Smooth muscle cell of the coronary artery (primary cell): ENCODE results near the gene SFRP5. TPM values are rescaled to one million over a fixed set of nuclear protein-coding genes. Genes with fewer than 3 reads are reported as not detected.

Experiments used
- total RNA-seq: library from RNA; depleted of rRNA; stranded (reverse); fragments of >200 nt; gene quantifications from 2 replicates; pipeline ENCODE4 v1.2.3, GENCODE V29; 2014; ENCODE audit warnings: low replicate concordance

The SFRP5 gene
- total RNA-seq = 0.12 and 3.9 TPM in 2 replicates

GRCh38 chr10:97771913-97772823 is at the start of gene SFRP5:
Gene SFRP5, minus strand, starts transcription at chr10:97771999. Its CDS starts 166 bp downstream, at chr10:97771833.

GRCh38 chr10:97736902-97737769 is 34.7 kb downstream of the SFRP5 start, which contains the start of gene ZFYVE27:
Gene ZFYVE27, plus strand, starts transcription at chr10:97737128. Its CDS starts 1,350 bp downstream, at chr10:97738478.

Other genes with a start within 250 kb of the SFRP5 start
- 0.15 and 0.59 TPM in 2 replicates for gene ANKRD2, start 199.2 kb downstream of the SFRP5 start, total RNA-seq
- 0.75 and 0.94 TPM in 2 replicates for gene HOGA1, start 187.6 kb downstream of the SFRP5 start, total RNA-seq
- 0.08 TPM in 1 of 2 replicates, not detected in the other for gene C10orf62, start 182.3 kb downstream of the SFRP5 start, total RNA-seq
- 4.2 and 8.1 TPM in 2 replicates for gene MORN4, start 138.5 kb downstream of the SFRP5 start, total RNA-seq
- 11.7 and 16.9 TPM in 2 replicates for gene PI4K2A, start 131.3 kb downstream of the SFRP5 start, total RNA-seq
- 8.6 and 21.1 TPM in 2 replicates for gene AVPI1, start 84.8 kb downstream of the SFRP5 start, total RNA-seq
- 12.9 and 15.4 TPM in 2 replicates for gene MARVELD1, start 58.3 kb downstream of the SFRP5 start, total RNA-seq
- 15.2 and 16.6 TPM in 2 replicates for gene ZFYVE27, start 34.9 kb downstream of the SFRP5 start, total RNA-seq
- gene GOLGA7B, start 77.8 kb upstream of the SFRP5 start, total RNA-seq = 0.12 TPM in 1 of 2 replicates, not detected in the other